ENCODE results near the gene CYYR1. TPM values are rescaled to one million over a fixed set of nuclear protein-coding genes. Genes with fewer than 3 reads are reported as not detected.

CYYR1 gene
- total and polyA plus RNA-seq, 4 donors = 1.9 to 3.4 (median 2.2) TPM

GRCh38 chr21:26433386-26433785, 139.7 kb downstream of the CYYR1 start:
- WGBS = 78% methylated on average over 1 of the region's 1 CpG

GRCh38 chr21:26432410-26432809, 140.7 kb downstream of the CYYR1 start:
- no peak overlapping the region for H3K27ac ChIP-seq (ENCODE audit: low read depth in 1 of 2, low read length in 2 of 2)
- DNase-seq (ENCODE audit: low spot score) = no peak
- H3K27me3 ChIP-seq (ENCODE audit: control insufficient read depth in 4 of 4, insufficient read depth in 4 of 4, low read length in 3 of 4) = no peaks in the 10 kb centered on the region
- no peaks in the 10 kb centered on the region for H3K4me1 ChIP-seq (ENCODE audit: control insufficient read depth in 4 of 4, insufficient read depth in 4 of 4, low read length in 3 of 4)
- no peaks in the 10 kb centered on the region for H3K9me3 ChIP-seq (ENCODE audit: control insufficient read depth in 4 of 4, low read length in 3 of 4)
- 63% methylated on average over 5 of the region's 5 CpGs for WGBS
- H3K36me3 ChIP-seq (ENCODE audit: control insufficient read depth in 4 of 4, insufficient read depth in 3 of 4, low read depth in 1 of 4, low read length in 3 of 4) = no peaks in the 10 kb centered on the region
- no peak overlapping the region for H3K4me3 ChIP-seq (ENCODE audit: low read depth in 1 of 3, low read length in 3 of 3)
- no peak overlapping the region for H3K9ac ChIP-seq (ENCODE audit: low read depth in 1 of 2, low read length in 2 of 2)
- TF ChIP-seq EGR1 (IDR thresholded peaks at IDR 0.05; ENCODE audit: low read depth in 2 of 2) = no peak
- TF ChIP-seq TAF1 (conservative IDR thresholded peaks at IDR 0.05) = no peak
- no peak for TF ChIP-seq NR2F2 (IDR thresholded peaks at IDR 0.05)
- TF ChIP-seq RXRA (IDR thresholded peaks at IDR 0.05) = no peak
- no peak for TF ChIP-seq YY1 (IDR thresholded peaks at IDR 0.05)
- TF ChIP-seq, protein P1, sequence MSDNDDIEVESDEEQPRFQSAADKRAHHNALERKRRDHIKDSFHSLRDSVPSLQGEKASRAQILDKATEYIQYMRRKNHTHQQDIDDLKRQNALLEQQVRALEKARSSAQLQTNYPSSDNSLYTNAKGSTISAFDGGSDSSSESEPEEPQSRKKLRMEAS (IDR thresholded peaks at IDR 0.05) = no peak
- TF ChIP-seq HNF4A (conservative IDR thresholded peaks at IDR 0.05) = no peak
- no peak for TF ChIP-seq FOXA2 (IDR thresholded peaks at IDR 0.05)
- no peak for TF ChIP-seq JUND (IDR thresholded peaks at IDR 0.05)
- no peak for TF ChIP-seq GABPA (IDR thresholded peaks at IDR 0.05 in 1 of 2, conservative IDR thresholded peaks at IDR 0.05 in 1 of 2)
- TF ChIP-seq RAD21 (IDR thresholded peaks at IDR 0.05) = no peak
- TF ChIP-seq, protein P2, sequence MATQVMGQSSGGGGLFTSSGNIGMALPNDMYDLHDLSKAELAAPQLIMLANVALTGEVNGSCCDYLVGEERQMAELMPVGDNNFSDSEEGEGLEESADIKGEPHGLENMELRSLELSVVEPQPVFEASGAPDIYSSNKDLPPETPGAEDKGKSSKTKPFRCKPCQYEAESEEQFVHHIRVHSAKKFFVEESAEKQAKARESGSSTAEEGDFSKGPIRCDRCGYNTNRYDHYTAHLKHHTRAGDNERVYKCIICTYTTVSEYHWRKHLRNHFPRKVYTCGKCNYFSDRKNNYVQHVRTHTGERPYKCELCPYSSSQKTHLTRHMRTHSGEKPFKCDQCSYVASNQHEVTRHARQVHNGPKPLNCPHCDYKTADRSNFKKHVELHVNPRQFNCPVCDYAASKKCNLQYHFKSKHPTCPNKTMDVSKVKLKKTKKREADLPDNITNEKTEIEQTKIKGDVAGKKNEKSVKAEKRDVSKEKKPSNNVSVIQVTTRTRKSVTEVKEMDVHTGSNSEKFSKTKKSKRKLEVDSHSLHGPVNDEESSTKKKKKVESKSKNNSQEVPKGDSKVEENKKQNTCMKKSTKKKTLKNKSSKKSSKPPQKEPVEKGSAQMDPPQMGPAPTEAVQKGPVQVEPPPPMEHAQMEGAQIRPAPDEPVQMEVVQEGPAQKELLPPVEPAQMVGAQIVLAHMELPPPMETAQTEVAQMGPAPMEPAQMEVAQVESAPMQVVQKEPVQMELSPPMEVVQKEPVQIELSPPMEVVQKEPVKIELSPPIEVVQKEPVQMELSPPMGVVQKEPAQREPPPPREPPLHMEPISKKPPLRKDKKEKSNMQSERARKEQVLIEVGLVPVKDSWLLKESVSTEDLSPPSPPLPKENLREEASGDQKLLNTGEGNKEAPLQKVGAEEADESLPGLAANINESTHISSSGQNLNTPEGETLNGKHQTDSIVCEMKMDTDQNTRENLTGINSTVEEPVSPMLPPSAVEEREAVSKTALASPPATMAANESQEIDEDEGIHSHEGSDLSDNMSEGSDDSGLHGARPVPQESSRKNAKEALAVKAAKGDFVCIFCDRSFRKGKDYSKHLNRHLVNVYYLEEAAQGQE (IDR thresholded peaks at IDR 0.05) = no peak
- no peak for TF ChIP-seq FOXA1 (IDR thresholded peaks at IDR 0.05)
- no peak for TF ChIP-seq SP1 (IDR thresholded peaks at IDR 0.05)
- TF ChIP-seq, protein P3, sequence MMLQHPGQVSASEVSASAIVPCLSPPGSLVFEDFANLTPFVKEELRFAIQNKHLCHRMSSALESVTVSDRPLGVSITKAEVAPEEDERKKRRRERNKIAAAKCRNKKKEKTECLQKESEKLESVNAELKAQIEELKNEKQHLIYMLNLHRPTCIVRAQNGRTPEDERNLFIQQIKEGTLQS (IDR thresholded peaks at IDR 0.05) = no peak
- no peak for TF ChIP-seq HNF4G (IDR thresholded peaks at IDR 0.05)
- TF ChIP-seq, protein P4, sequence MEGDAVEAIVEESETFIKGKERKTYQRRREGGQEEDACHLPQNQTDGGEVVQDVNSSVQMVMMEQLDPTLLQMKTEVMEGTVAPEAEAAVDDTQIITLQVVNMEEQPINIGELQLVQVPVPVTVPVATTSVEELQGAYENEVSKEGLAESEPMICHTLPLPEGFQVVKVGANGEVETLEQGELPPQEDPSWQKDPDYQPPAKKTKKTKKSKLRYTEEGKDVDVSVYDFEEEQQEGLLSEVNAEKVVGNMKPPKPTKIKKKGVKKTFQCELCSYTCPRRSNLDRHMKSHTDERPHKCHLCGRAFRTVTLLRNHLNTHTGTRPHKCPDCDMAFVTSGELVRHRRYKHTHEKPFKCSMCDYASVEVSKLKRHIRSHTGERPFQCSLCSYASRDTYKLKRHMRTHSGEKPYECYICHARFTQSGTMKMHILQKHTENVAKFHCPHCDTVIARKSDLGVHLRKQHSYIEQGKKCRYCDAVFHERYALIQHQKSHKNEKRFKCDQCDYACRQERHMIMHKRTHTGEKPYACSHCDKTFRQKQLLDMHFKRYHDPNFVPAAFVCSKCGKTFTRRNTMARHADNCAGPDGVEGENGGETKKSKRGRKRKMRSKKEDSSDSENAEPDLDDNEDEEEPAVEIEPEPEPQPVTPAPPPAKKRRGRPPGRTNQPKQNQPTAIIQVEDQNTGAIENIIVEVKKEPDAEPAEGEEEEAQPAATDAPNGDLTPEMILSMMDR (IDR thresholded peaks at IDR 0.05; ENCODE audit: low read depth, low read length, missing input control) = no peak

More at GRCh38 chr21:26433386-26433785, 139.7 kb downstream of the CYYR1 start:
- Histone ChIP-seq H3K9ac (ENCODE audit: low read depth in 1 of 2, low read length in 2 of 2) (no peak overlapping the region), H3K9me3 (ENCODE audit: control insufficient read depth in 4 of 4, low read length in 3 of 4) (no peaks in the 10 kb centered on the region), H3K4me1 (ENCODE audit: control insufficient read depth in 4 of 4, insufficient read depth in 4 of 4, low read length in 3 of 4) (no peaks in the 10 kb centered on the region), H3K27me3 (ENCODE audit: control insufficient read depth in 4 of 4, insufficient read depth in 4 of 4, low read length in 3 of 4) (no peaks in the 10 kb centered on the region), H3K4me3 (ENCODE audit: low read depth in 1 of 3, low read length in 3 of 3) (no peak overlapping the region), H3K36me3 (ENCODE audit: control insufficient read depth in 4 of 4, insufficient read depth in 3 of 4, low read depth in 1 of 4, low read length in 3 of 4) (no peaks in the 10 kb centered on the region), H3K27ac (ENCODE audit: low read depth in 1 of 2, low read length in 2 of 2) (no peak overlapping the region)
- no peak for TF ChIP-seq JUND (IDR thresholded peaks at IDR 0.05)
- no peak for TF ChIP-seq HNF4G (IDR thresholded peaks at IDR 0.05)
- TF ChIP-seq, protein P1 (IDR thresholded peaks at IDR 0.05) = no peak
- TF ChIP-seq GABPA (IDR thresholded peaks at IDR 0.05 in 1 of 2, conservative IDR thresholded peaks at IDR 0.05 in 1 of 2) = no peak
- TF ChIP-seq, protein P3 (IDR thresholded peaks at IDR 0.05) = no peak
- TF ChIP-seq RAD21 (IDR thresholded peaks at IDR 0.05) = no peak
- no peak for TF ChIP-seq EGR1 (IDR thresholded peaks at IDR 0.05; ENCODE audit: low read depth in 2 of 2)
- no peak for TF ChIP-seq TAF1 (conservative IDR thresholded peaks at IDR 0.05)
- no peak for TF ChIP-seq FOXA2 (IDR thresholded peaks at IDR 0.05)
- no peak for TF ChIP-seq NR2F2 (IDR thresholded peaks at IDR 0.05)
- no peak for TF ChIP-seq FOXA1 (IDR thresholded peaks at IDR 0.05)
- no peak for TF ChIP-seq RXRA (IDR thresholded peaks at IDR 0.05)
- TF ChIP-seq SP1 (IDR thresholded peaks at IDR 0.05) = no peak
- no peak for TF ChIP-seq HNF4A (conservative IDR thresholded peaks at IDR 0.05)
- TF ChIP-seq, protein P2 (IDR thresholded peaks at IDR 0.05) = no peak
- no peak for TF ChIP-seq YY1 (IDR thresholded peaks at IDR 0.05)
- DNase-seq (ENCODE audit: low spot score) = no peak

Data from liver (tissue), 9 donors.